Activated gamma-delta T cell treated with Interleukin-2 at 50 U/mL for 16 hours (primary cell): ENCODE measurements around the gene ABHD17B.
"Not testable (repeated sequence)": the region's sequence is repeated elsewhere in the genome, so short reads cannot be mapped to it uniquely, and the experiment has no call there.

Source experiments
- DNase-seq: peaks from one replicate; pipeline ENCODE4 v3.0.0-alpha.2; 2020

Gene ABHD17B

DNA sequence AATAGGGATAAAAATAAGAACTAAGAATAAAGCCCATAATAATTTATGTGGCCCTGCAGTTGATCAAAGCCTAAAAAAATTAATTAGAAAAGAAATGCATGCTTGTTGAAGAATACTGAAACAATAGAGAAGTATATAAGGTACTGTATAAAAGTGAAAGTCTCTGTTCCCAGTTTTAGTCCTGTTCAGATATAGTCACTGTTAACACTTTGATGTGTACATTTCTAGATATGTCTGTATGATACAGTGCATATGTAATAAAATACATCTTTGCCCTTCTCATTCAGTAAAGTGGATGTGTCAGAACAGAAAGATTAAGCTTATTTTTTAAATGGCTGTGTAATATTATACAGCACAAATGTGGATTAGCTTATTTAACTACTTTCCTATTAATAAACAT lies 4.5 kb upstream of the ABHD17B start:
- DNase-seq = no peak

DNA sequence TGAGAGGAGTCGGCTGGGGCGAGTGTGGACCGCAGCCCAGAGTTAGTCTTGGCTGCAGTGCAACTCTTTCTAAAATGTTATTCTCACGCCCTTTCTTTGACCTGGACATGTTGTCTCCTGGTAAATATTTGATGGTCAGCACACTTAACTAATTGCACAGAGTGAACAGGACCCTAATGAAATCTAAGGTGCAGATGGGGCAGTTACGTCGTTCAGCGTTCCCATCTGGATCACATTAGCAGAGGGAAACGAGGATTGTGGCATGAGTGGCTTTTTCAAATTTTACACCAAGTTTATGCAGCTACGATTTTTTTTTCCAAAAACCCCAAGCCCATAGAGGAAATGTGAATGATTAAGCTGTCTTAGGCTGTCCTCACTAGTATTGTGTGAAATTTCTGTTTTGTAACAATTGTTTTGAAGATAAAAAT lies 929 bp upstream of the ABHD17B start:
- DNase-seq = no peak

DNA sequence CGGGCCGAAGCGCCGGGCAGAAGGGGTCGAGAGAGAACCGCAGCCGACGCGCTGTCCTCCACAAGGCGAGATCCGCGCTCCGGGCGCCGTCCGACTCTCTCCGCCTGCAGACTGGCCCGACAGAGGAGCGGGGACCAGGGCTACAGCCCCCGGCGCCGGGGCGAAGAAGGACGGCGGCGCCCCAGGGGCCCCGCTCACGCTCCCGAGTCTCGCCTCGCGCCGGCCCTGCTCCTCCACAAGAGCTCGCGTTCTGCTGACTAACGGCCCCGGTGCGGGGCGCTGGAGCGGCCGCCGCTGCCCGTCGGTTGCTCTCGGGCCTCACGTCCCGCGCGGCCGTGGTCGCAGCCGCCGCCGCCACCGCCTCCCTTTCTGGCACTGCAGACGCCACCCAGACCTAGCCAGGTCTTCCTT lies 338 bp downstream of the ABHD17B start:
- peak; percentile 10 for DNase-seq

GRCh38 chr9:71909887-71910649 lies 925 bp downstream of the ABHD17B start:
- DNase-seq = peak; percentile 9

DNA sequence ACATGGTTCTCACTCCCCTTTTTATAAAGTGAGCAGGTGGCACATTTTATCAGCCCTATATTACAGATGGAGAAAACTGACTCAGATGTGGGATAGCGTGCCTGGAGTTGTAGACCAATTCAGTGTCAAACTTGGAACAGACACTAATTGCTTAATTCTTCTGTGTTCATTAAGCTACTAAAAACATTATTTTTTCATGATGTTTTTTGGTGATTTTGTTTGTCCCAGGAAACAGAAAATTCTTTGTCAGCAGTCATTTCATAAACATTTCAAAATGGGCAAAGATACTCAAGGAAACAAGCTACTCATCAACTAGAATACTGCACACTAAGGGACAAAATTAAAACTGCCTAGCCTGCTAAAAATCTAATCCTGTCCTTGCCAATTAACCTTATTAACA lies 2.2 kb downstream of the ABHD17B start:
- no peak for DNase-seq

DNA sequence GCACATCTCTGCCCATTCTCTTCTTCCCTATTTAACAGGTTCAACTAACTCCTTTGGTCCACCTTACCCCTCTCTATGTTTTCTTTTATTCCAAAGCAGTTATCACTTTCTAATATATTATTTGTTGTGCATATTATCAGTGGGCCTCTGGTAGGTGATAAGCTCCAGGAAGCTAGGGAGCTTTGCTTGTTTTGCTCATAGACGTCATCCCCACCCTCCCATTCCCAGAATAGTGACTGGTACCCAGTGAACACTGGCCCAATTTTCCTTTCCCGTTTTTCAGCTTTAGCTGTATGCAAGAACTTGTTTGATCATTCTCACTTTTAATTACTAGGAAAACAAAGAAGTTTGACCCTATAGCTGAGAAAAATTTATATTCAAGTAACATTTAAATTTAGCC lies 6.9 kb downstream of the ABHD17B start:
- DNase-seq = no peak

DNA sequence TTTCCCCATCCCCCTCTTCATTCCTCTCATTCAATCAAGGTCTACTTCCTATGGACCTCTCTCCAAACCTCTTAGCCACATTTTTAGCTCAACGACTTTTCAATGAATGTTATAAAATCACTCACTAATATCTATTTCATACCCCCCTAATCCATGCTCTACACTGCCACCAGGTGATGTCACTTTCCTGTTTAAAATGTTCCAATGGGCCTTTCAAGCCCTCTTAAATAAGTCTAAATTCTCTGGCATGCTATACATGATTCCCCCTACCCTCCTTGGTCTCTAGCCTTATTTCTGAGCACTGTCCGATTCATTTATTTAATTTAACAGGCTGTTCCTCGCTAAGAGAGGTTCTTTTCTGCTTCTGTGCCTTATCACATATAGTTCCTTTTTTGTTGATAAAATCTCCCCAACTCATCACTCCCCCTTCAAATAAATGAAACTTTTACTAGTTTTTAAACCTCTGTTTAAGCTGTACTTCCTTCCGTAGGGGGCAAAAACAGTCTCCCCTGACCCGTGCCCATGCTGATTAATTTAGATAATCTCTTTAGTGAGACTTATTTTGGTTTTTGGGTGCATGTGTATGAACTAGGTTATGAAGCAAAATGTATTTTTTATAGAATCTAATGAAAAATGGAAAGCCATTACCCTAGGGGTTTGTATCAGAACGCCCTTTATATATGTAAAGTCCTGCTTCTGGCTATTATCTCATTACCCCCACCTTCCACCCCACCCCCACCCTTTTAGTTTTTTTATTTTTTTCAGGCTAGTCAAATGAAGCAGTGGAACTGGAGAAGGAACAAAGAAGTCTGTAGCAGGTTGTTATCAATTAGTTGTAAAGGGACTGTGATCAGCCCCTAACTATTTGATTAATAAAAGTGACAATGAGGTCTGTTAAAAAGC lies 9.0 kb downstream of the ABHD17B start:
- no peak for DNase-seq

DNA sequence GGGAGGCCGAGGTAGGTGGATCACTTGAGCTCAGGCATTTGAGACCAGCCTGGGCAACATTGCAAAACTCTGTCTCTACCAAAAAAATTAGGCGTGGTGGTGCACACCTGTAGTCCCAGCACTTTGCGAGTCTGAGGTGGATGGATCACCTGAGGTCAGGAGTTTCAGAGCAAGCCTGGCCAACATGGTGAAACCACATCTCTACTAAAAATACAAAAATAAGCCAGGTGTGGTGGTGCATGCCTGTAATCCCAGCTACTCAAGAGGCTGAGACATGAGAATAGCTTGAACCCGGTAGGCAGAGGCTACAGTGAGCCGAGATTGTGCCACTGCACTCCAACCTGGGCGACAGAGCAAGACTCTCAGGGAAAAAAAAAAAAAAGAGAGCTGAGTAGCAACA lies 12.2 kb downstream of the ABHD17B start:
- DNase-seq = not testable (repeated sequence)

DNA sequence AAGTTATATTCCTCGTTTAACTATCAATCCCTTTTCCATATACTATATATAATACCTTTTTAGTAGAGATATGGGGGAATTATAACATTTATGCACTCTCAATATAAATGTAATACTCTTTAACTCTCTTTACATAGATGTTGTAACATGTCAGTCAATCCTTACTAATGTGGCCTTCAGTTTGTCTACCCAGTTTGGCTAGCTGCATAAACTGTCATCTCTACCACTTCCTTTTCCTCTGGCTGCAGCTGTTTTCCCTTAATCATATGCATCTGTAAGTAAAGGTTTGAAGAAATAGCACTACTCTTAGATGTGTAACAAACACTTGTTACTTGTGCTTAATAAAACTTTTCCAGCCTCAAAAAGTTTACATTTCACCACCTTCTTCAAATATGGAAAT lies 13.4 kb downstream of the ABHD17B start:
- no peak for DNase-seq

DNA sequence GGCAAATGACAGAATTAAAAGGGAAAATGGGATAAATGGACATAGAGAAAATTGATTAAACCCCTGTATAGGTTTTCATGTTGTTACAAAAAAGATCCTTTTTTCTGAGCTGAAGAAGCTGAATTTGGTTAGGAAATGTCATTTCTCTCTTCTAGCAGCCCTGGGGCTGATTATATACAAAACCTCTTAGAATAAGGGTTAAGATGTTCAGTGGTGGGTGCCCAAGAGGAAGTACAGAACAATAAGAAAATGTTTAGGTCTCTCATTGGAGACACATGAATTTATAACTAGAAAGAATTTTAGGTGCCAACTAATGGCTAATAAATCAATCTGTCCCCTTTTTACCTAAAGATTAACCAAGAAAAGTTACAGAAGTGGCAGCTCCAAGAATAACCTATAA lies 14.2 kb downstream of the ABHD17B start:
- no peak for DNase-seq

DNA sequence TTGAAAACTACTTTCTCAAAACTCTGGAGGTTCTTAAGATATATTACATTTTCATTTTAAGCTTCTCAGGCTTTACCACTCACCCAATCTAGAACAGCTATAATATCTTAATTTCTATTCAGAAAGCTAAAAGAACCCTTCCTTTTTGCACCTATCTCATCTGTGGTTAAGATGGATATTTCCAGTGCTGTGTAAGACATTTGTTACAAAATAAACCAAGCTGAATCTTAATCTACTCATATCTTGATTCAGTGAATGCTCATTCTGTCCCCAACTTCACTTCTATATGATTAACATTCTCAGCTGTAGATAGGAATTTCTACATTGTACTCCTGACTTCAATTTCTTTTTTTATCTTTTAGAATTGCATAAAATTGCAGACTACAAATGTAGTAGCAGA lies 15.0 kb downstream of the ABHD17B start:
- no peak for DNase-seq

DNA sequence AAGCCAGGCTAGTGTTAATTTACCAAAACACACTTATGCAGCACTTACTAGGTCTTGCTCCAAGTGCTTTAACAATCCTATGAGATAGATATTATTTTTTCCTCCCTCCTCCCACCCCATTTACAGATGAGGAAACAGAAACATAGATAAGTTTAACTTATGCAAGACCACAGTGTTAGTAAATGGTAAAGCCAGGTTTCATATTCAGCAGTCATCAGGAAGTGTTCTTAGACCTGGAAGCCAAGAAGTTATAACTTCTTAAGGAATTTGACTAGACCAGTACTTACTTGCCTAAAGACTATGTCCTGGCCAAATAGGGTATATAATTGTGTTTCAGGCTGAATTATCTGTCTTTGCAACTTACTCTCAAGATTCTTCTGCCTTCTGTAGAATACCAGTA lies 15.9 kb downstream of the ABHD17B start:
- DNase-seq = no peak

- no peak for DNase-seq
These were observed 19.3 kb downstream of the ABHD17B start for GRCh38 chr9:71891557-71892189.

GRCh38 chr9:71890042-71890679 lies 20.8 kb downstream of the ABHD17B start:
- DNase-seq = no peak

- DNase-seq = no peak
These were observed 23.6 kb downstream of the ABHD17B start for GRCh38 chr9:71887362-71887761.

GRCh38 chr9:71886541-71886940 lies 24.5 kb downstream of the ABHD17B start:
- no peak for DNase-seq

- no peak for DNase-seq
These were observed 25.0 kb downstream of the ABHD17B start for GRCh38 chr9:71886015-71886414.

DNA sequence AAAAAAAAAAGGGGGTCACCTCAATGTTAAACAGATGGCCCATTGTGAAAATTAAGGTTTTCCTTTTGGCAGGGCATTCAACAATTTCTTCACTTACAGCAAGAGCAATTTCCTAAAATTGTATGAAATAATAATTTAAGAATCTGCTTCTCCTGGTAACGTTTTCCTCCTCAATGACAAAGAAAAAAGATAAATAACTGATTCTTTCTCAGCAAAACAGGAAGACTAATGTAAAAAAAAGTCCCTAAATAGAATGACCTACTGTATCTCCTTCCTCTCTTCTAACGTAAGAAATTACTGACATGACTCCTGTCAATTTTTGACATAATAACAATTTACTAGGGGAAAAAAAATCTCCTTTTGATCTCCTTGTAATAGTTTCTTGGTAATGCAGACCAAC lies 25.5 kb downstream of the ABHD17B start:
- DNase-seq = no peak

- no peak for DNase-seq
These were observed 27.0 kb downstream of the ABHD17B start for GRCh38 chr9:71884005-71884404.

- DNase-seq = no peak
These were observed 31.3 kb downstream of the ABHD17B start for GRCh38 chr9:71879644-71880174.

DNA sequence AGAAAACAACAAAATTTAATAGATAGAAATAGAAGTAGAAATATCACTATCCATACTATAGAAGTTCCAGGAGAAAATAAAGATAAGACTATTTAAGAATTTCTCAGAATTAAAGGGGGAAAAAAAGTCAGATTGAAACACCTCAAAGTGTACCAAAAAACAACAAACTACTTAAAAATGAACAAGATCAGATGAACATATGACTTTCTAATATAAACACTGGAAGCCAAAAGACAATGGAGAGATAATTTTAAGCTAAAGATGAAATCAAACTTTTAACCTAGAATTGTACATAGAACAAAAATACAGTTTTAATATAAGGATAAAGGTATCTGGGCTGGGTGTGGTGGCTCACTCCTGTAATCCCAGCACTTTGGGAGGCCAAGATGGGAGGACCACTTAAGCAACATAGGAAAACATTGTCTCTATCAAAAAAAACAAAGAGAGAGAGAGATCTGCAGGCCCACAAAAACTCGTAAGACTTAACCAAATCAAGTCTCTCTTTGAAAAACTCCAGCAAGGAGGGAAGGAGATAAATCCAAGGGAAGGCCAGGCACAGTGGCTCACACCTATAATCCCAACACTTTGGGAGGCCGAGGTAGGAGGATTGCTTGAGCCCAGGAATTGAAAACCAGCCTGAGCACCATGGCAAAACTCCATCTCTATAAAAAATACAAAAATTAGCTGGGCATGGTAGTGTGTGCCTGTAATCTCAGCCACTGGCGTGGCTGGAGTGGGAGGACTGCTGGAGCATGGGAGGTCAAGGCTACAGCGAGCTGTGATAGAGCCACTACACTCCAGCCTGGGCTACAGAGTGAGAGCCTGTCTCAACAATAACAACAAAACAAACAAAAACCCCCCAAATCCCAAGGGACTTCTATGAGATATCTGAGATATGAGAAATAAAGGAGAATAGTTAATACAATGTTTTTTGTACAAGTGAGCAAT lies 32.4 kb downstream of the ABHD17B start:
- no peak for DNase-seq

- no peak for DNase-seq
These were observed 34.2 kb downstream of the ABHD17B start for GRCh38 chr9:71876829-71877228.
